GM12801 (cell line): Measurements from ENCODE around the gene P2RY12.

Experiments
- TF ChIP-seq, protein P1 (sequence below): IDR thresholded peaks from one replicate; pipeline ENCODE4 v1.5.1; 2011; ENCODE audit warnings: control low read depth; ENCODE audit not compliant: insufficient read length; ENCODE audit errors: extremely low read depth

Gene P2RY12

DNA sequence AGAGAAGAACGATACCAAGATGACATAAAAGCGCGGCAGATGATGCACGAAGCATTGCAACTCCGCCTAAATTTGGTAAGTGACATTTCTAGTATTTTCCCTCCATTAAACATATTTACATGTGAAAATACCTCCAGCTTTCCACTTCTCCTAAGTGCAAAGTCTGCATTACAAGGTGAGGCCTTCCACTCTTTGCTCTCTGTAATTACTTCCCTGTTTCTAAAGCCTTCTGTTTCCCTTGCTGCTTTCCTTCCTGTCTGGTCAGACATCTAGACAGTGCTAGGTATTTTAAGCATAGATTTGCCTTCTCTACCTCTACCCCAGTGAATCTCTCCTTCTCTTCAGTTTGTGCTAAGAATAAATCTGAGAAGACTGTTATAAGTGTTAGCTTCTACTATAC is 1.9 kb downstream of the P2RY12 start:
- TF ChIP-seq, protein P1, sequence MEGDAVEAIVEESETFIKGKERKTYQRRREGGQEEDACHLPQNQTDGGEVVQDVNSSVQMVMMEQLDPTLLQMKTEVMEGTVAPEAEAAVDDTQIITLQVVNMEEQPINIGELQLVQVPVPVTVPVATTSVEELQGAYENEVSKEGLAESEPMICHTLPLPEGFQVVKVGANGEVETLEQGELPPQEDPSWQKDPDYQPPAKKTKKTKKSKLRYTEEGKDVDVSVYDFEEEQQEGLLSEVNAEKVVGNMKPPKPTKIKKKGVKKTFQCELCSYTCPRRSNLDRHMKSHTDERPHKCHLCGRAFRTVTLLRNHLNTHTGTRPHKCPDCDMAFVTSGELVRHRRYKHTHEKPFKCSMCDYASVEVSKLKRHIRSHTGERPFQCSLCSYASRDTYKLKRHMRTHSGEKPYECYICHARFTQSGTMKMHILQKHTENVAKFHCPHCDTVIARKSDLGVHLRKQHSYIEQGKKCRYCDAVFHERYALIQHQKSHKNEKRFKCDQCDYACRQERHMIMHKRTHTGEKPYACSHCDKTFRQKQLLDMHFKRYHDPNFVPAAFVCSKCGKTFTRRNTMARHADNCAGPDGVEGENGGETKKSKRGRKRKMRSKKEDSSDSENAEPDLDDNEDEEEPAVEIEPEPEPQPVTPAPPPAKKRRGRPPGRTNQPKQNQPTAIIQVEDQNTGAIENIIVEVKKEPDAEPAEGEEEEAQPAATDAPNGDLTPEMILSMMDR, result no peak

DNA sequence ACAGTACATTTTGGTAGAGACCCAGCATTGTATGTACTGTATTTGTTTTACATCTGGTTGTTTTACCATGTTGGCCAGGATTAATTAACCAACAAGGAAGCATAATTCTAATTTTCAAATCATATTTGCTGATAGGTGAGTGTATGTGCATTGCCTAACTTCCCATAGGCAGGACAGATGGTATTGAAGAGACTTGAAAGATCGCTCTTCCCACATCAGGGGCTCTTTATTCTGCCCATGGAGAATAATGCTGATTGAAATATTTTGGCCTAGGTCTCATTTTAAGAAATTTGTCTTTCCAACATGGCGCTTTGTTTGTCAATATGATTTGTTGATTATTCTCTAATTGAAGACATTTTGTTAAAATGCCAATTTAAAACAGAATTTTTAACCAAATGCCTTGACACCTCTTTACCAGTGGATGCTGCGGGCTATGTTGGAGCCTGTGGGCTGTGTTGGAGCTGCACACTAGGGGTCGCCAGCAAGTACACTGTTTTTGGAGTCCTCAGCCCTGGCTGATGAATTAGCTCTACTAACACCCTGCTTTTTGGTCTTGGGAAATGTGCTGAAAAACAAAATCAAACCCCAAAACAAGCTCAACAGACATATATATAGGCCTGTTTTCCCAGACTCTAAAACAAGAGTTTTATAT is 5.3 kb downstream of the P2RY12 start:
- TF ChIP-seq, protein P1, result no peak

DNA sequence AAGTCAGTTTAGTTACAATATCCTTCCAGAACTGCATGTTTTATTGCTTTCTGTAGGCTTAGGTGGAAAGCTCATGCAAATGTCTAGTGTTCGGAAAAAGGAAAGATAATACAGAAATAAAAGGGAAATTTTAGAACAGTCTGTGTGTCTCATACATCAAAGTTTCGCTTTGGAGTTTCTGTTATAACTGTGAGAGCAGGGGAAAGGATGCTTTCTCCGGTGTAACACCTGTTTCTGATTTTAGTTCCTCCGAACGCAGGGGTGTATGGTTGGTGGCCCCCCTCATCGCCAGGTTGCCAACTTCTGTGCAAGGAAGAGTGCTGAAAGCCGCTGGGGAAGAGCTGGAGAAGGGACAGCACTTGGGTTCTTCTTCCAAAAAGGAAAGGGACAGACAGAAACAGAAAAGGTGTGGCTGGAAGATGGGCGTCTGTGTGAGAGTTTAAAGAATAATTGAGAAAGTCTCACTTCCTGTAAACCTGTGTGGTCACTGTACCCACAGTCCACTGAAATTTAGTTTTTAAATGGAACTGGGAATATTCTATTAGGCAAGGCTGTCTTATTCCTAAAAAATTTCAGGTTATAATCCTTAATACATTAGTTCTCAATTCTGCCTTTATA is 6.7 kb downstream of the P2RY12 start:
- TF ChIP-seq, protein P1, result no peak

- TF ChIP-seq, protein P1, result no peak
These were observed 12.3 kb downstream of the P2RY12 start for GRCh38 chr3:151372063-151372820.

- TF ChIP-seq, protein P1, result no peak
These were observed 13.0 kb downstream of the P2RY12 start for GRCh38 chr3:151371526-151371925.

GRCh38 chr3:151367448-151367847 is 17.1 kb downstream of the P2RY12 start:
- TF ChIP-seq, protein P1, result no peak

DNA sequence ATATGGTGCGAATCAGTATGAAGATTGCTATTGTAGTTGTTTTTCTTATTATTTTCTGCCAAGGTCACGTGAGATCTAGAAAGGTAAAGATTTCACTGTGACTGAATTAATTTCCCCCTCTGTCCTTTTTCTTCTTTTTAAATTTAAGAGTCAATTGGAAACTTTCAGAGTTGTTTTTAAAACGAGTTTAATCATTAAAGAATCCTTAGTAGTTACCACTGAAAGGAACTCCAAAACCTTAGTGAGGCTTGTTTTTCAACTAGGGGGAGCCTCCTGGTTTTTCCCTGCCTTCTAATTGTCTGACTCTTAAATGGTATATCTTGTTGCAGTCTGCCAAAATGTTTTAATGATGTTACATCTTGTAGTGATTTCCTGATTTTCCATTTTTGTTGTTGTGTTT is 17.6 kb downstream of the P2RY12 start:
- TF ChIP-seq, protein P1, result no peak
